Ovary (tissue), 9 donors: ENCODE results near the gene ROBO2. TPM values are rescaled to one million over a fixed set of nuclear protein-coding genes. Genes with fewer than 3 reads are reported as not detected.
"Not testable (repeated sequence)": the region's sequence is repeated elsewhere in the genome, so short reads cannot be mapped to it uniquely, and the experiment has no call there.

Source experiments
- DNase-seq, 5 donors: peaks; one replicate each; pipeline ENCODE4 v3.0.0-alpha.2; 2019 to 2020
- H3K27ac ChIP-seq, 2 donors: fragments of 200-600 bp; one replicate each; pipeline versions ENCODE4 v1.5.1 to v1.8.0; 2019 to 2022
- H3K27me3 ChIP-seq: fragments of 200-600 bp; one replicate; pipeline ENCODE4 v1.8.0; 2022
- H3K36me3 ChIP-seq: fragments of 200-600 bp; sonication (generic); one replicate; pipeline ENCODE4 v1.5.1; 2019
- H3K4me1 ChIP-seq: one replicate; pipeline ENCODE4 v1.8.1; 2013; ENCODE audit warnings: mild to moderate bottlenecking, moderate library complexity; ENCODE audit not compliant: insufficient read depth
- H3K4me3 ChIP-seq: fragments of 200-600 bp; sonication (generic); one replicate; pipeline ENCODE4 v1.5.1; 2017
- H3K9me3 ChIP-seq, 2 donors: fragments of 200-600 bp in 1 of 2; sonication (generic) in 1 of 2; one replicate each; pipeline versions ENCODE4 v1.5.1 to v1.8.1; 2013 to 2019; ENCODE audit warnings: mild to moderate bottlenecking in 1 of 2, moderate library complexity in 1 of 2
- CTCF ChIP-seq, 3 donors: fragments of 450-650 bp in 2 of 3; fragments of 200-600 bp in 1 of 3; IDR thresholded peaks; one replicate each; pipeline versions ENCODE4 v1.5.1 to v1.8.0; 2016 to 2022; ENCODE audit warnings: antibody characterized with exemption in 3 of 3, mild to moderate bottlenecking in 1 of 3
- EP300 ChIP-seq: sonication (generic); formaldehyde crosslinking; IDR thresholded peaks from one replicate; pipeline ENCODE4 v1.6.1; 2017; ENCODE audit warnings: antibody characterized with exemption
- POLR2A ChIP-seq: fragments of 450-650 bp; IDR thresholded peaks from one replicate; pipeline ENCODE4 v1.6.1; 2017; ENCODE audit warnings: antibody characterized with exemption, mild to moderate bottlenecking, moderate library complexity
- WGBS, 3 donors: extraction: QIAGEN DNeasy Blood & Tissue Kit in 1 of 3; methylation state at CpG; one replicate each; pipeline versions ENCODE4 v1.1.5 to v1.1.7; 2013 to 2017; 5-methylcytosine and 5-hydroxymethylcytosine counted together
- intact Hi-C, 4 donors: fragments of 100-400 bp; cut with DNase I; formaldehyde crosslinking; loops; one replicate each; pipeline versions ENCODE4 v1.11.0 to v1.15.1; 2022 to 2023
- polyA plus RNA-seq, 2 donors: library from polyadenylated mRNA; stranded (reverse); fragments of 200-250 nt in 1 of 2; fragments of 350-450 nt in 1 of 2; fragmentation: Illumina TruSeq in 1 of 2; extraction: RNeasy Lipid Tissue Mini Kit (QIAGEN cat#74804) in 1 of 2; gene quantifications; one replicate each; pipeline ENCODE4 v1.2.3, GENCODE V29; 2013 to 2014
- total RNA-seq, 7 donors: library from RNA; depleted of rRNA in 2 of 7; stranded (reverse); fragments of >200 nt in 2 of 7; fragmentation: NEBNext Ultra II Directional in 3 of 7; extraction: Animal tissue kit (Norgen Biotek cat#: 25700) in 3 of 7; gene quantifications; one replicate each; pipeline versions ENCODE4 v1.1.0 to v1.2.4, GENCODE V29; 2016 to 2023
- donor health status: DM: no; HTN: no; CAD: no; lungs with moderate emphysema.
- donor health status: DM: no; HTN: no; CAD: no.
- donor health status: Bipolar disorder and iron deficiency.
- donor health status: DM: yes; HTN: yes; CAD: no.
- donor health status: DM: no; HTN: no; CAD: no.
- donor health status: DM: yes; HTN: yes; CAD: no.

The ROBO2 gene
- total and polyA plus RNA-seq, 9 donors: 3.4 to 14.8 (median 5.6) TPM

GRCh38 chr3:77381431-77381830 lies 341.5 kb downstream of the ROBO2 start:
- Histone ChIP-seq H3K36me3 (no peaks in the 10 kb centered on the region), H3K27me3 (no peaks in the 10 kb centered on the region), H3K4me1 (no peaks in the 10 kb centered on the region), H3K27ac (no peak overlapping the region), H3K9me3 (no peaks in the 10 kb centered on the region), H3K4me3 (no peak overlapping the region)
- WGBS, 3 donors: 0 to 40% (median 0%) methylated on average over 1 of the region's 1 CpG
- TF ChIP-seq POLR2A: no peak
- TF ChIP-seq CTCF (IDR thresholded peaks at IDR 0.05): no peak
- no peak for TF ChIP-seq EP300
- intact Hi-C loops: no loop called here
- DNase-seq: no peak

GRCh38 chr3:77392181-77392580 lies 352.3 kb downstream of the ROBO2 start:
- no peaks in the 10 kb centered on the region for H3K4me1 ChIP-seq
- 88 to 91% (median 90%) methylated on average over 5 of the region's 5 CpGs for WGBS, 3 donors
- DNase-seq: no peak
- H3K9me3 ChIP-seq: no peaks in the 10 kb centered on the region
- intact Hi-C loops: no loop called here
- no peaks in the 10 kb centered on the region for H3K27me3 ChIP-seq
- no peak overlapping the region for H3K4me3 ChIP-seq
- H3K27ac ChIP-seq: no peak overlapping the region
- no peaks in the 10 kb centered on the region for H3K36me3 ChIP-seq
- TF ChIP-seq CTCF (IDR thresholded peaks at IDR 0.05): no peak
- no peak for TF ChIP-seq POLR2A
- no peak for TF ChIP-seq EP300

GRCh38 chr3:77394046-77394445 lies 354.1 kb downstream of the ROBO2 start:
- H3K36me3 ChIP-seq: no peaks in the 10 kb centered on the region

GRCh38 chr3:77404871-77405270 lies 365.0 kb downstream of the ROBO2 start:
- 49 to 55% (median 54%) methylated on average over 1 of the region's 1 CpG for WGBS, 3 donors
- intact Hi-C loops: no loop called here
- DNase-seq: no peak
- Histone ChIP-seq H3K36me3 (no peaks in the 10 kb centered on the region), H3K4me3 (no peak overlapping the region), H3K9me3 (no peaks in the 10 kb centered on the region), H3K27ac (no peak overlapping the region), H3K4me1 (no peaks in the 10 kb centered on the region), H3K27me3 (no peaks in the 10 kb centered on the region)
- TF ChIP-seq POLR2A (no peak), EP300 (no peak), CTCF (IDR thresholded peaks at IDR 0.05) (no peak)

More at GRCh38 chr3:77394046-77394445, 354.1 kb downstream of the ROBO2 start:
- intact Hi-C loops: no loop called here
- DNase-seq: no peak
- H3K27me3 ChIP-seq: no peaks in the 10 kb centered on the region
- no peak overlapping the region for H3K27ac ChIP-seq
- WGBS, 3 donors: 84 to 93% (median 93%) methylated on average over 5 of the region's 5 CpGs
- H3K4me3 ChIP-seq: no peak overlapping the region
- H3K4me1 ChIP-seq: no peaks in the 10 kb centered on the region
- no peaks in the 10 kb centered on the region for H3K9me3 ChIP-seq
- TF ChIP-seq POLR2A (no peak), EP300 (no peak), CTCF (IDR thresholded peaks at IDR 0.05) (no peak)

GRCh38 chr3:77407441-77407840 lies 367.5 kb downstream of the ROBO2 start:
- no peak overlapping the region for H3K27ac ChIP-seq
- WGBS, 3 donors: 30 to 46% (median 34%) methylated on average over 3 of the region's 3 CpGs
- H3K27me3 ChIP-seq: no peaks in the 10 kb centered on the region
- intact Hi-C loops: no loop called here
- H3K9me3 ChIP-seq: no peaks in the 10 kb centered on the region
- no peak for DNase-seq
- no peak for TF ChIP-seq CTCF (IDR thresholded peaks at IDR 0.05)
- TF ChIP-seq EP300: no peak
- TF ChIP-seq POLR2A: no peak
- H3K4me1 ChIP-seq: no peaks in the 10 kb centered on the region
- H3K36me3 ChIP-seq: no peaks in the 10 kb centered on the region
- H3K4me3 ChIP-seq: no peak overlapping the region

GRCh38 chr3:77410334-77410733 lies 370.4 kb downstream of the ROBO2 start:
- H3K36me3 ChIP-seq, H3K4me3 ChIP-seq, DNase-seq, H3K9me3 ChIP-seq, H3K4me1 ChIP-seq, H3K27me3 ChIP-seq, intact Hi-C loops, H3K27ac ChIP-seq: not testable (repeated sequence)
- 86 to 98% (median 96%) methylated on average over 1 of the region's 1 CpG for WGBS, 3 donors
